ENCODE data around the gene PSMD13.

PSMD13 gene

GRCh38 chr11:203945-204586 is 32.7 kb upstream of the PSMD13 start:
- H3K4me3 ChIP-seq (ENCODE audit: low read depth, low read length), result no peak overlapping the region

GRCh38 chr11:204587-205109 is 32.1 kb upstream of the PSMD13 start:
- H3K4me3 ChIP-seq (ENCODE audit: low read depth, low read length), result no peak overlapping the region

GRCh38 chr11:205221-206001 is 31.4 kb upstream of the PSMD13 start:
- no peak overlapping the region for H3K4me3 ChIP-seq (ENCODE audit: low read depth, low read length)

GRCh38 chr11:206002-206384 is 30.8 kb upstream of the PSMD13 start:
- no peak overlapping the region for H3K4me3 ChIP-seq (ENCODE audit: low read depth, low read length)

- peak overlapping the region; percentile 95 for H3K4me3 ChIP-seq (ENCODE audit: low read depth, low read length)
Measured at GRCh38 chr11:206526-207207, 30.1 kb upstream of the PSMD13 start.

GRCh38 chr11:207208-207862 is 29.4 kb upstream of the PSMD13 start, which contains the start of the genes BET1L and RIC8A:
Gene BET1L, minus strand, starts transcription at chr11:207399. Its CDS starts 78 bp downstream, at chr11:207321.
Gene RIC8A, plus strand, starts transcription at chr11:207708. Its CDS starts 1,147 bp downstream, at chr11:208855.
- H3K4me3 ChIP-seq (ENCODE audit: low read depth, low read length), result peak within 1 kb of the TSS; percentile 95

- peak overlapping the region; percentile 95 for H3K4me3 ChIP-seq (ENCODE audit: low read depth, low read length)
Measured at GRCh38 chr11:207863-208180, 29.0 kb upstream of the PSMD13 start.

GRCh38 chr11:208181-208916 is 28.4 kb upstream of the PSMD13 start:
- H3K4me3 ChIP-seq (ENCODE audit: low read depth, low read length), result peak overlapping the region; percentile 95

- H3K4me3 ChIP-seq (ENCODE audit: low read depth, low read length), result peak overlapping the region; percentile 95
Measured at GRCh38 chr11:208917-209260, 27.9 kb upstream of the PSMD13 start.

GRCh38 chr11:209275-210121 is 27.3 kb upstream of the PSMD13 start:
- peak overlapping the region; percentile 95 for H3K4me3 ChIP-seq (ENCODE audit: low read depth, low read length)

GRCh38 chr11:210122-210802 is 26.5 kb upstream of the PSMD13 start:
- H3K4me3 ChIP-seq (ENCODE audit: low read depth, low read length), result no peak overlapping the region

- no peak overlapping the region for H3K4me3 ChIP-seq (ENCODE audit: low read depth, low read length)
Measured at GRCh38 chr11:210803-211180, 26.0 kb upstream of the PSMD13 start.

- no peak overlapping the region for H3K4me3 ChIP-seq (ENCODE audit: low read depth, low read length)
Measured at GRCh38 chr11:211295-211694, 25.5 kb upstream of the PSMD13 start.

- H3K4me3 ChIP-seq (ENCODE audit: low read depth, low read length), result no peak overlapping the region
Measured at GRCh38 chr11:211741-212140, 25.0 kb upstream of the PSMD13 start.

GRCh38 chr11:212150-213100 is 24.4 kb upstream of the PSMD13 start:
- no peak overlapping the region for H3K4me3 ChIP-seq (ENCODE audit: low read depth, low read length)

- H3K4me3 ChIP-seq (ENCODE audit: low read depth, low read length), result no peak overlapping the region
Measured at GRCh38 chr11:213111-213510, 23.7 kb upstream of the PSMD13 start.

GRCh38 chr11:214083-214482 is 22.7 kb upstream of the PSMD13 start:
- no peak overlapping the region for H3K4me3 ChIP-seq (ENCODE audit: low read depth, low read length)

- no peak overlapping the region for H3K4me3 ChIP-seq (ENCODE audit: low read depth, low read length)
Measured at GRCh38 chr11:215581-216037, 21.2 kb upstream of the PSMD13 start.
